ENCODE data around the gene LTC4S.
A peak's percentile ranks its signal among the peaks of the same experiment; 100 is the strongest.

LTC4S gene

DNA sequence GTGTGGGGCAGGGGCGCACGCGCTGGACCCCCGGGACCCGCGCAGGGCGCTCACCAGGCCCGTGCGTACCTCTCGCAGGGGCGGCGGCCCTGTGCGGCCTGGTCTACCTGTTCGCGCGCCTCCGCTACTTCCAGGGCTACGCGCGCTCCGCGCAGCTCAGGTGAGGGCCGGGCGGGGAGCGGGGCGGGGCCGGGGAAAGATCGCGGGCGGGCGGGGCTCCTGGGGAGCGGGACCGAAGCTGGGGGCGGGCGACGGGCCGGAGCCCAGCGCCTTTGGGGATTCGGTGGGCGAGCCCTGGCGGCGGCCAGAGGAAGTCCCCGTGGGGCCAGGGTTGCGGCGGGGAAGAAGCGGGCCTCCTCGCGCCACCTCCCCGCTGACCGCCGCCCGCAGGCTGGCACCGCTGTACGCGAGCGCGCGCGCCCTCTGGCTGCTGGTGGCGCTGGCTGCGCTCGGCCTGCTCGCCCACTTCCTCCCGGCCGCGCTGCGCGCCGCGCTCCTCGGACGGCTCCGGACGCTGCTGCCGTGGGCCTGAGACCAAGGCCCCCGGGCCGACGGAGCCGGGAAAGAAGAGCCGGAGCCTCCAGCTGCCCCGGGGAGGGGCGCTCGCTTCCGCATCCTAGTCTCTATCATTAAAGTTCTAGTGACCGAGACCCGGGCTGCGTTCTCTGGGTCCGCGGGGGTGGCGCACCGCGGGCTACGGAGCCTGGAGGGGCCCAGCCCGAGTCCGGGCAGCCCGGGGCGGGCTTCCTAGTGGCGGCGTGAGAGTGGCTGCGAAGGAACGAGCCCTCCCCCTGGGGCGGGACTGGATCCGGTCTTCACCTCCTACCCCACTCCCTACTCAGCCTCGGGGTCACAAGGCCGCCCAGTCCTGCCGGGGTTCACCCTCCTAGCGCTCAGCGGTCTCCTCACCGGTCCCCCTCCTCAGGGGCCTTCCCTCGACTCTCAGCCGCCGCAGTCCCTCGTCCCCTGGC lies 2.4 kb downstream of the LTC4S start:
- TF ChIP-seq, protein P1, sequence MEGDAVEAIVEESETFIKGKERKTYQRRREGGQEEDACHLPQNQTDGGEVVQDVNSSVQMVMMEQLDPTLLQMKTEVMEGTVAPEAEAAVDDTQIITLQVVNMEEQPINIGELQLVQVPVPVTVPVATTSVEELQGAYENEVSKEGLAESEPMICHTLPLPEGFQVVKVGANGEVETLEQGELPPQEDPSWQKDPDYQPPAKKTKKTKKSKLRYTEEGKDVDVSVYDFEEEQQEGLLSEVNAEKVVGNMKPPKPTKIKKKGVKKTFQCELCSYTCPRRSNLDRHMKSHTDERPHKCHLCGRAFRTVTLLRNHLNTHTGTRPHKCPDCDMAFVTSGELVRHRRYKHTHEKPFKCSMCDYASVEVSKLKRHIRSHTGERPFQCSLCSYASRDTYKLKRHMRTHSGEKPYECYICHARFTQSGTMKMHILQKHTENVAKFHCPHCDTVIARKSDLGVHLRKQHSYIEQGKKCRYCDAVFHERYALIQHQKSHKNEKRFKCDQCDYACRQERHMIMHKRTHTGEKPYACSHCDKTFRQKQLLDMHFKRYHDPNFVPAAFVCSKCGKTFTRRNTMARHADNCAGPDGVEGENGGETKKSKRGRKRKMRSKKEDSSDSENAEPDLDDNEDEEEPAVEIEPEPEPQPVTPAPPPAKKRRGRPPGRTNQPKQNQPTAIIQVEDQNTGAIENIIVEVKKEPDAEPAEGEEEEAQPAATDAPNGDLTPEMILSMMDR (IDR thresholded peaks at IDR 0.05; ENCODE audit: borderline replicate concordance, insufficient read depth, low read depth, low read length), result peak; percentile 84
- peak overlapping the region; percentile 77 for H3K4me3 ChIP-seq (ENCODE audit: low read depth, low read length)

DNA sequence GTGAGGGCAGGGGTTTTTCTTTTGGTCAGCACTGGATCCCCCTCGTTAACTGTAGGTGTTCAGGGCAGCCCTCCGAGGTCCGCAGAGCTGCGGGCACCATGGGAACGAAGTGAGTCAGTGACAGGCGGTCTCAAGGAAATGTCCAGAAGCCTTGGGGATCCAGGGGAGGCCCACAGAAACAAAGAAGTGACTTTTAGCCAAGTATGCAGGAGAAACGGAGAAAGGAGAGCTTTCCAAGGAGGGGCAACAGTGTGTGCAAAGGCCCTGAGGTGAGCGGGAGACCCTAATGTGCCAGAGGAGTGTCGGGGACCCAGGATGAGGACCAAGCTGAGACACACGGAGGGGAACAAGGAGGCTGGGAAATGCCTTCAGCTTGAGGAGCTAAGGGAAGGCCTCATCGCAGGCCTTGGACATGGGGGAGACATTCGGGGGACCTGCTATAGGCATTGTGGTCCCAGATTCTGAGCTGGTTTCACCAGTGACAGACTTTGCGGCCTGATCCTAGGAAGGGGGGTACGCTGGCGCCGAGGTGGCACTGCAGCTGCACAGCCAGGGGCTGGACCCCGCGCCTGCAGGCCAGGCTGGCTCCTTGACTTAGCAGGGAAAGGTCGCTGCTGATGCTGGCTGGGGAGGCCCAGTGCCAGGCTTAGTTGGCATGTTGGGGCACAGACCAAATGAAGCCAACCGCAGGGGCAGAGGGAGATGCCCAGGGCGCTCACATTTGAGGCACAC lies 3.3 kb downstream of the LTC4S start:
- H3K4me3 ChIP-seq (ENCODE audit: low read depth, low read length), result peak overlapping the region; percentile 77
- TF ChIP-seq, protein P1 (IDR thresholded peaks at IDR 0.05; ENCODE audit: borderline replicate concordance, insufficient read depth, low read depth, low read length), result no peak

DNA sequence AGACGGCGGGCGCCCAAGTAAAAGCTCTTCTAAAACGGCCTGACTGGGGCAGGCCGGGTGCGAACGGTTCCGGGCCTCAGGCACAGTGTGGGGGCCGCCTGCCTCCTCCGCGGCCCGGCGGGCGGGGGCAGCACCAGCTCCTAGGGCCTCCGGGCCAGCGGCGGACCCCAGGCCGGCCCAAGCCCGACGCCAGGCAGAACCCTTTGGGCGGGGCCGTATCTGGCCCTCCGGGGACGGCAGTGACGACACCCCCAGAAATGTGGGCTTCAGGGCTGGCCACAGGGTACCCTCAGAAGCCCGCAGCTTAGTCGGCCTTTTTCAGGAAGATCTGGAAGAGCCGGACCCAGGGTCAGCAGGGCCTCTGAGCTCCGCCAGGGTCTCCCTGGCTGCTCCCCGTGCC lies 4.0 kb downstream of the LTC4S start:
- H3K4me3 ChIP-seq (ENCODE audit: low read depth, low read length), result no peak overlapping the region
- TF ChIP-seq, protein P1 (IDR thresholded peaks at IDR 0.05; ENCODE audit: borderline replicate concordance, insufficient read depth, low read depth, low read length), result no peak

DNA sequence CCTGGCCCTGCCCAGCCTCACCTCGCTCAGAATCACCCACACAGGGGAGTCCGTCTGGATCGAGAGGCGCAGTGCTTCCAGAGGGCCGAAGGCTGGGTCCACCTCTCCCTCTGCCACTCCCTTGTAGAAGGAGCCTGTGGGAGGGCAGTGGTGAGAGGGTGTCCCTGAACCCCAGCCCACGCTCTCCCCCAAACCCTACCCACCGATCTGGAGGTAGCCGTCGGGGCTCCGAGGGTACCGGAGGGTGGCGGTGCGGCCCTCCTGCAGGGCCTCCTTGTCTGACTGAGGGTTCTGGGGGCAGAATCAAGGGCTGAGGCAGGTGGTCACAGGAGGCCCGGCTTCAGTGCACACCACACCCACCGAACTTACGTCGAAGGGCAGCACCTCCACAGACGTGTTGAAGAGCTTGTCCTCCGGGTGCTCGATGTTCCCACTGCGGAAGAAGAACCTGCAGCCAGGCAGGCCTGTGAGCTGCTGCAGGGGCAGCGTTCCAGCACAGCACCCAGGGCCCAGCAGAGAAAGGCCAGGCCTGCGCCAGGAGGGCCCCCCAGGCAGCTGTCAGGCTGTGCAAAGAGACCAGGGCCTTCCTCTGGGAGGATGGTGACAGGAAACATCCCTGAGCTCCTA lies 4.5 kb downstream of the LTC4S start:
- TF ChIP-seq, protein P1 (IDR thresholded peaks at IDR 0.05; ENCODE audit: borderline replicate concordance, insufficient read depth, low read depth, low read length), result no peak
- H3K4me3 ChIP-seq (ENCODE audit: low read depth, low read length), result no peak overlapping the region

DNA sequence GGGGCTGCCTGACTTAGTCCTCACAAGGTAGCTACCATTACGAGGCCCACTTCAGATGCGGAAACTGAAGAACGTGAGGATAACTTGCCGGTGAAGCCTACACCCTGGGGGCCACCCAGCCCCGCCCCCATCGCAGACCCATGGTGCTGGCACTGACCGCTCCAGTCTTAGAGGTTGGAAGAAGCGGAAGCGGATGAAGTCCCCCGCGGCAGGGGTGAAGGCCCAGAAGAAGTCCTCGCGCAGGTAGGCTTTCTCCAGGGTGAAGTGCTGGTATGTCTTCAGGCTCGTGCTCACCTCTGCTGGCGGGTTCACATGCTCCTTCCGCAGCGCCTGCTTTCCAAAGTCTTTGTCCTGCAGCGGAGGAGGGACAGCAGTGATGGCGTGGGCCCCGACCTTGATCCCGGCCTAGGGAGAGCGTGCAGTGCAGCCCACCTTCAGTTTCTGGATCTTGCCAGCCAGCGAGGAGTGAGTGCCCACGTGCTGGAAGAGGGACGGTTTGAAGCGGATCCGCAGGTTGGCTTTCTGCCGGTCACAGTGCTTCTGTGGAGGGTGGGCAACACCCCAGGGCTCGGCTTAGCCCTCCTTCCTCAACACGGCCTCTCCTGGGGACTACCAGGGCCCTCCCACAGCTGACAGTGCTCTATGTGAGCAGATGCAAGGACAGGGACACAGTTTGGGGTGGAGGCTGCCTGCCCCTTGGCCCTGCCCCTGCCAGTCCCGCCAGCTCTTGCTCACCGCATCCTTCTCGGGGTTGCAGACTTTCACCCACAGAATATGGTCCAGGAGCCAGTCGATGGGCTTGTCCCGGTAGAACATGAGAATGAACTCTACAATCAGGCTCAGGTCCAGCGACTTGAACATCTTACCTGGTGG lies 5.2 kb downstream of the LTC4S start:
- H3K4me3 ChIP-seq (ENCODE audit: low read depth, low read length), result no peak overlapping the region
- TF ChIP-seq, protein P1 (IDR thresholded peaks at IDR 0.05; ENCODE audit: borderline replicate concordance, insufficient read depth, low read depth, low read length), result no peak

DNA sequence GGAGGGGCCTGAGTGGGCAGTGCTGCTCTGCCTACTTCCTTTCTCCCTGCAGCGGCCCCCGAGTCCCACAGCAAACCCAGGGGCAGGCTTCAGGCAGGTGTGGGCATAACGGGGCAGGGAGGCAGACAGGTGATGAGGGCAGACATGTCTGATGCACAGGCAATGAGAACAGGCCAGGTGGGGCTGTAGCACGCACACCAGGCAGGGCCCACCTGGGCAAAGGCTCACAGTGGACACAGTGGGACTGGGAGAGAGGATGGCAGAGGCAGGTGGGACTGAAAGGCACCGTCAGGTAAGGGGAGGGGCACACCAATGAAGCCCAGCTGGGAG lies 5.8 kb downstream of the LTC4S start:
- no peak overlapping the region for H3K4me3 ChIP-seq (ENCODE audit: low read depth, low read length)

More for the DNA sequence above, 5.8 kb downstream of the LTC4S start:
- TF ChIP-seq, protein P1 (IDR thresholded peaks at IDR 0.05; ENCODE audit: borderline replicate concordance, insufficient read depth, low read depth, low read length), result no peak

Data from GM12875 (cell line).